GM12865 (cell line): ENCODE data around the gene CDC42BPG.

Source experiments
- DNase-seq: peaks from one replicate; pipeline ENCODE4 v3.0.0; 2010; ENCODE audit warnings: low read depth
- H3K4me3 ChIP-seq: 2 replicates; pipeline ENCODE4 v1.5.1; 2011; ENCODE audit warnings: mild to moderate bottlenecking, low read depth, low read length, control low read depth
- CTCF ChIP-seq: IDR thresholded peaks from 2 replicates; pipeline ENCODE4 v1.5.1; 2011; ENCODE audit warnings: low read length, control low read depth, low read depth, inconsistent platforms; ENCODE audit not compliant: insufficient read depth; ENCODE audit errors: missing control alignments

CDC42BPG gene

GRCh38 chr11:64796757-64797541 lies 47.5 kb downstream of the CDC42BPG start:
- no peak for TF ChIP-seq CTCF
- H3K4me3 ChIP-seq: no peak overlapping the region
- DNase-seq: no peak

- H3K4me3 ChIP-seq: no peak overlapping the region
- no peak for DNase-seq
- TF ChIP-seq CTCF: no peak
These were observed 48.3 kb downstream of the CDC42BPG start for GRCh38 chr11:64796047-64796756.

GRCh38 chr11:64794526-64794925 lies 49.9 kb downstream of the CDC42BPG start:
- H3K4me3 ChIP-seq: no peak overlapping the region
- TF ChIP-seq CTCF: no peak
- DNase-seq: no peak

GRCh38 chr11:64793271-64794160 lies 50.9 kb downstream of the CDC42BPG start:
- DNase-seq: no peak
- no peak overlapping the region for H3K4me3 ChIP-seq
- no peak for TF ChIP-seq CTCF

- no peak for TF ChIP-seq CTCF
- H3K4me3 ChIP-seq: no peak overlapping the region
- DNase-seq: no peak
These were observed 52.0 kb downstream of the CDC42BPG start for GRCh38 chr11:64792482-64792881.

GRCh38 chr11:64791781-64792291 lies 52.6 kb downstream of the CDC42BPG start:
- no peak for TF ChIP-seq CTCF
- no peak for DNase-seq
- no peak overlapping the region for H3K4me3 ChIP-seq
